CD4-positive, alpha-beta T cell treated with Interleukin-21 for 1 hour (primary cell): ENCODE measurements around the gene KRT75.
"Not testable (repeated sequence)": the region's sequence is repeated elsewhere in the genome, so short reads cannot be mapped to it uniquely, and the experiment has no call there.

Experiments used
- DNase-seq: peaks from one replicate; pipeline ENCODE4 v3.0.0-alpha.2; 2020

Gene KRT75

DNA sequence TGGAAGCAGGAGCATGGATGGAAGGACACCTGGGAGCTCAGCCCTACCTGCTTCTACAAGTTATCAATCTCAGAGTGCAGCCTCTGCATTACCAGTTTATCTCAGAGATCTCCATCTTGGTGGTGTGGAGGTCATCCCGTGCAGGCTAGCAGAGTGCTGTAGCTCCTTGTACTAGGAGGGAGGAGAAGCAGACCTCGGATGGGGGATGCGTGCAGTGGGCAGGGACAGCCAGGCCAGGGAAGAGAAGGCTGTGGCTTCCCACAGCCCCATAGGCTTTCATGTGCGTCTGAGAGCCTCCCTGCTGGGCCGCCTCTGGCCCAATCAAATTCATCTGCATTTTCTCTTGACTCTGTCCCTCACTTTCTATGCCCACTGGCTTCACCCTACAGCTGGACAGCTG, 19.2 kb downstream of the KRT75 start:
- no peak for DNase-seq

DNA sequence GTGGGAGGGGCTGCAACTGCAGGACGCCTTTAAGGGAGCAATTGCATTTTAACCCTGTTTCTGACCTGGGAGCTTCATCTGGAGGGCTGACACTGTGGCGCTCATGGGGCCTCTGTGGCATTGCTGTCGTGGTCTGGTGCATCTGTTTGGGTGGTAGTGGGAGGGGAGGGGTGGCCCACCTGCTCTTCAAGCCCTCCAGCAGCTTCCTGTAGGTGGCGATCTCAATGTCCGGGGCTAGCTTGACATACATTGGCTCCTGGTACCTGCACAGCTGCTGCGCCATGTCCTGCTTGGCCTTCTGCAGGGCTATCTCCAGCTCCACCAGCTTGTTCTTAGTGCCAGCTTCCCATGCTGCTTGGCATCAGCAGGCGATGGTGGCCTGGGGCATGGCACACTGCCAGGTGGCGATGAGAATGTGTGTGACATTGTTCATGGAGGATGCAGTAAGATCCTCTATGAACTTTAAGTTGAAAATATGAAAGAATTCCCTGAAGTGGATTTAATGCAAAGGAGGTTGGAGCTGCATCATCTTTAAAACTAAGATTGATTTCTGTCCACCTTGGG, 20.3 kb downstream of the KRT75 start:
- DNase-seq: no peak

DNA sequence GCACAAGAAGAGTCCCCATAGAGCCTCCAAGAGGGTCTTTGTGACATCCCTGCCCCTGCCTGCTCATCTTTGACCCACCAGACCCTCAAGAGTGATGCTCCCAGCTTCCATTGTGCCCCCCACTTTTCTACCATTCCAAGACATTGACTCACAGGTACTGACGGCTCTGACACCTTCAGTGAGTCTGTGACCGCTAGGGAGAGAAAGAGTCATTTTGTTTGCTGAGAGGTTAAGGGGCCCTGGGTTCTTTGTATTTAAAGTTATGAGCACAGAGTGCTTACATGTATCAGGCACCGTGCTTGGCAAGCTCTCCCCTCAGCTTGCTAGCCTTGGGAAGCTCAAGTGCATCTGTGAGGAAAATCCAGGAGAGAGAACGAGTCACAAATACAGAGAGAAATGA, 21.0 kb downstream of the KRT75 start:
- DNase-seq: no peak

DNA sequence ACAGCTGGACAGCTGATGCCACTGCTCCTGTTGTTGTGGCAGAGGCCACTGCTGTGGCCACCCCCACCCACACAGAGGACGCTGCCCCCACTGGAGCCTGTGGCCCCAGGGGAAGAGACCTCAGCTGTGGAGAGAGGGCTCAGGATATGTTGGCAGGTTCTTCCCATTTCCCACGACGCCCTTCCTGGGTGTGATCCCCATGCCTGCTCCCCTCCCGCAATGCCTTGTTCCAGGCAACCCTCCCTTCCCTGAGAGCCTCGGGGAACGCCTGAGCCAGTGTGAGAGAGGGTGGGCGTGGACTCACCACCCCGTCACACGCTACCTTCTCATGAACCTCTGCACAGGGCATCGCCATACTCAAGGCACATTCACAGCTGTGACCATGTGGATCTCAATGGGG, 22.4 kb downstream of the KRT75 start:
- no peak for DNase-seq

DNA sequence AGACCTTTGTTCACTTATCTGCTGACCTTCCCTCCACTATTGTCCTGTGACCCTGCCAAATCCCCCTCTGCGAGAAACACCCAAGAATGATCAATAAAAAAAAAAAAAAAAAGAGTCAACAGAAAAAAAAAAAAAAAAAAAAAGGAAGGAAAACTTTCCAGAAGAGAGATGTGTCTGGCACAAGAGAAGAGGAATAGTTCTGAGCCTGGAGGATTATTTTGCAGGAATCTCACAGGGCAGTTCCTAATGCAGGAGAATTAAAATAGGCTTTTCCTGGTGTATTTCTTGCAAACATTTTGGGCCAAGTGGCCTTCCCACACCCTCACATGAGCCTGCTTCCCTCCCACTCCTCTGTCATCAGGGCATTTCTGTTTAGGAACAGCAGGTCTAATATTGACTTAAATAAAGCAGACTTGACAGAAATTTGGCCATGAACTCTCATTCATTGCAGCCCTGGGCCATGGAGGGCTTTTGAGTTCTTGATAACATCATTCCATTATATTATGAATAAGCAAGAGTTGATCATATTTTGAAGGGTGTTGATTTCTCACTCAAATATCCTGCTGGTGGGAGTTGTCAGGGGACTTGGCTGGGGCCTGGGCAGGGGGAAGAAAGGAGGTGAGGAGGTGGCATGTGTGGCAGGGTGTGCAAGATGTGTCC, 23.5 kb downstream of the KRT75 start:
- DNase-seq: not testable (repeated sequence)

DNA sequence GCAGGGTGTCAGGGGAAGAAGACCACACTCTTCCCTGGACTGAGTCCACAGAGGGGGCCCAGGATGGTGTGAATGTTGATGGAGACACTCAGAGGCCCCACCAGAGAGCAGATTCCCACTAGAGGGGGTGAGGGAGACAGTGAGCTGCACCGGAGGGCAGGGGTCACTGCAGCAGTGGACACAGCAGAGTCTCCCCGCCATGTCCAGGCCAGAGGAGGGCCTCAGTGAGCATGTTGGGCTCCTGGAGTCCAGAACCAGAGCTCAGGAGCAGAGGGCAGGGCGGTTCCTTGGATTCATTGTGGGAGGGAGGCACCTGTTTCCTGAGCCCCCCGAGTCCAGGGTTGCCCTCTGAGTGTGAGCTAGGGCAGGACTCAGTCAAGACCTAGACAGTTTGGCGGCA, 26.3 kb downstream of the KRT75 start:
- no peak for DNase-seq

DNA sequence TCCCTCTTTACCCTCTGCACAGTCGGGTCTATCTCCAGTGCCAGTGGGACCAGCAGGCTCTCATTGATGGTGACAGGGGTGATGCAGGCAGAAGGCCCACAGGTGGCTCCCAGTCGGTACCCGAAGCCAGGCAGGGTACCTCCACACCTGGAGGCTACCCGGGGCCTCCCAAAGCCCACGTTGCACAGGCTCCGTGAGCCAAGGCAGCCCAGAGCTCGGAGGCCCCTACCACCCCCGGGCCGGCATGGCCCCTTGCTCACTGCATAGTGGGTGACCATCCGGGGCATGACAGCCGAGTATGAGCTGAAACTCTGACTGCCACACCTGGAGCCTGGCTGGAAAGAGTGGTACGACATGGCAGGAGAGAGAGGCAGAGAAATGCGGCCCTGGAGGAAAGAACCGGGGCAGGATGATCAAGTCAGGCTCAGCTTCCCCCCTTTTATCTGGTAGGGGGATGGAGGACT, 28.2 kb downstream of the KRT75 start, which contains the start of gene KRT82:
Gene KRT82 (minus strand): TSS at position 414 of the 464 bp plus-strand sequence. CDS start 58 bp downstream, at position 356.
- no peak for DNase-seq

DNA sequence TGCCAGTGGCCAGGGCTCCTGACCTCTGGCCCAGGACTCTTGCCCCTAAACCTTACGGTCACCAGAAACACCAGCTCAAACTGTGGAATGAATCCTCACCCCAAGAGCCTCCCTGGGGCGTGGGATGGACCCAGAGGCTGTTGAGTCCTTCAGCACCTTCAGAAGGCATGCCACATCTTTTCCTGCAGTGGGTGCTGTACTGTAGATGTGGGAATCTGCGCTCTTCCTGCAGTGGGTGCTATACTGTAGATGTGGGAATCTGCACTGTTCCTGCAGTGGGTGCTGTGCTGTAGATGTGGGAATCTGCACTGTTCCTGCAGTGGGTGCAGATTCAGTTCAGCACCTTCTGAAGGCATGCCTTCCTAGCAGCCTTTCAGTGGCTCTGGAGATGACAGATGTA, 29.2 kb downstream of the KRT75 start:
- no peak for DNase-seq

DNA sequence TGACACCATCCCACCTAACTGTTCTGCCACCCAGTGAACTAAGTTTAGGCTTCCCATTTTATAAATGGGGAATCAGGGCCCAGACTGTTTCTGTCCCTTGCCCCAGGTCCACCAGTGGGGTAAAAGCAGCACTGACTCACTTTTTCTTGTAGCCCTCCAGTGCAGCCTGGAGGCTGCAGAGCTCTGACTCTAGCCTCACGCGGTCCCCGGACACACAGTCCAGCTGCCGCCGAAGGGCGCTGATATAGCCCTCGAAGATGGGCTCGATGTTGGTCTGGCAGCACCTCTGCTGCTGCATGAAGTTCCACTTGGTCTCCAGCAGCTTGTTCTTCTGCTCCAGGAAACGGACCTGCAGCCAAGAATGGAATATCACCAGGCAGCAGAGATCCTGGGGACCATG, 30.6 kb downstream of the KRT75 start:
- DNase-seq: no peak

DNA sequence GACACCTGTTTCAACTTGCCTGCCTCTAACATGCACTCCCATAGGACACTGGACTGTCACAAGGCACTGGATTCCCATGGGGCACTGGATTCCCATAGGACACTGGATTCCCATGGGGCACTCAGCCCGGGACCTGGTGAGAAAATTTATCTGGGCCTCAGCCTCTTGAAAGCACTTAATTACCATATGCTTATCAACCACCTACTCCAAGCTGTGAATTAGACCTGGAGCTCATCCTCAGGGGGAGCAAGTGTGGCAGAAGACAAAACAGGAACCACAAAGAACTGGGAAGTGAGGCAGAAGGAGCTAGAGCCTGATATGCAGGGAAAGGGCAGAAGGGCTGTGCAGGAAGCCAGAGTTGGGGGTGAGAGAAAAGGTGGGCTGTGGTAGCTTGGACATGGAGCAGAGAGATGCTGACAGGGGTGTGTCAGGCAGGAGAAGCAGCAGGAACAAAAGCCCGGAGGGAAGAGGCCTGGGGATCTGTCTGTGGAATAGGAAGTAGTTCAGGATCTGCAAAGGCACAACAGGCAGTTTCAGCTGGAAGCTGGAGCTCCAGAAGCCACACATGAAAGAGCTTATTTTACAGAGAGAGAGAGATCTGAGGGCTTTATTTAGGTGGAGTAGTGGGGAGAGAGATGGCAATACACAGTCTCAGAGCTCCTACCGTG, 31.2 kb downstream of the KRT75 start:
- no peak for DNase-seq

DNA sequence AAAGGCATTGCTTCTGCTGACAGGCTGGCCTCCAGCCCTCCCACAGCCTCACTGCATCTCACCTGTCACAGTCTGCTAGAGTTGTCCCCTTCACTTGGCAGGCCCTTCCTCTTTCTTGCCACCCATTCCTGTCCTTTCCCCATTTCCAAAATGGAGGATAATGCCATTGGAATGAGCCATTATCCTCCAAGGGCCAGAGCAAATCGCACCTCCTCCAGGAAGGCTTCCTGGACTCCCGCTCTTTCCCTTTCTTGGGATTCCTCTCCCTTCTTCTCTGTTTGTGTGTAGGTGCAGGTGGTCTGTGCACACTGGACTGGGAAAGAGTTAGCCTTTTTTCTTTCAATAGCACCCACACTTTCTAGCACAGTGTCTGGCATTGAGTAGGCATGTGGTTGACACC, 31.8 kb downstream of the KRT75 start:
- no peak for DNase-seq

DNA sequence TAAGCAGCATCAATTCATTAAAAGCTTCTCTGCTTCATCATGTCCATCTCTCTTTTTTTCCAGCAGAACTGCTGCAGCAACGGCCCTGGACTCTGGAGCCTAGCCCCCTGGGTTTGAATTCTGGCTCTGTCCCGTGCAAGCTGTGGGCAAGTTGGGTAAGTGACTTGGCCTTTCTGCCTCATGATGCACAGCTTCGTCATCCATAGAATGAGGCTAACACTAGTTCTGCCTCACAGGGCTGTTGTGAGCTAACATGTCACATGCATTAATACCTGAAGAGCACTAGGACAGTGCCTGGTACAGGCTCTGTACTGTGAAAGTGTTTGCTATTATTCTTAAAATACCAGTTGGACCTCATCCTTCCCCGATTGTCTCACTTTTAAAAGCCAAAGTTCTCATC, 32.2 kb downstream of the KRT75 start:
- DNase-seq: no peak

DNA sequence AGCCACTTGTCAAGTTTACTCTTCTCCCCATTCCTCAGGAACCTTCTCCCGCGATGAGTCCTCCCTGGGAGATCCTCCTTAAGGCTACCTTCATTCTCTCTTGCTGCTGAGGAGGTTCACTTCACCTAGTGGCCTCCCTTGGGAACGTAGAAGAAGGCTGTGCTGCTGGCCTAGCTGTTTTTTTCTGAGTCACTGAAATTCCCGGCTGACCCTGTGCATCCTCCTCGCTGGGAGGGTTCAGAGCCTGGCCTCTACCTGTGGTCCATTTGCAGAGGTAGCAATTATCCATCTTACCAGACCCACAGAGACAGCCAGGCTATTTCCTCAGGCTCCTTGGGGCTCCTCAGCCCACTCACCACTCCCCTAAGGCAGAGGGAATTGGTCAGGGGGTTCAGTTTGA, 32.6 kb downstream of the KRT75 start:
- DNase-seq: no peak

DNA sequence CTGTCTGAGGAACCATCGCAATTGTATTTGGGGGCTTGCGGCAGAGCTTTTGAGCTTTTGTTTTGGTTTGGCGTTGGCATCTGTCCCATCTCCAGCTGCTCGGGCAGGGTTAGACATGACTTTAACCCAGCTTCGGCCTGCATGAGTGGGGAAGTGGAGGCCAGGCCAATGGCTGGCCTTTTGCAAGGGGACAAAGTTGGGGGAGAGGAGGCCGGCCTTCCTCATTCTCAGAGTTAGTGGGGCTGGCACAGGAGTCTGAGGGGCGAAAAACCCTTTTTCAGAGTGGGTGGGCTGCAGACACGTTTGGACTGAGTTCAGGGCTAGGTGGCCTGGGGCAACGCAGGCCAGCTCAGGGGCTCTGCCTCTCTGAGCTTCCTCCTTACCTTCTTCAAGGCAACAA, 33.3 kb downstream of the KRT75 start:
- DNase-seq: no peak

DNA sequence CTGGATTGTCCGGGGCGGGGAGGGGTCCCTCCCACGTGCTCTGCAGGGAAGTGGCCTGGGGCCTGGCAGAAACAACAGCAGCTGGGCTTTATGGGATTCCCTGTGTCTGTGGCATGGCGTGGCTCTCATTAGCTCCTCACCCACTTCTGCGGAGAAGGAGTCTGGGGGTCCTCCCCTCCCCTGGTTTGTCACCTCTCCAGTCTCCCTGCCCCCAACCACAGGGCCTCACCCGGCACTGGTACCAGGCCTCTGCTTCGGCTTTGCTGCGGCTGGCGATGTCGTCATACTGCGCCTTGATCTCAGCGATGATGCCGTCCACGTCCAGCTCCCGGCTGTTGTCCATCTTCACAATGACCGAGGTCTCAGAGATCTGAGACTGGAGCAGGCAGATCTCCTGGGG, 34.4 kb downstream of the KRT75 start:
- no peak for DNase-seq

DNA sequence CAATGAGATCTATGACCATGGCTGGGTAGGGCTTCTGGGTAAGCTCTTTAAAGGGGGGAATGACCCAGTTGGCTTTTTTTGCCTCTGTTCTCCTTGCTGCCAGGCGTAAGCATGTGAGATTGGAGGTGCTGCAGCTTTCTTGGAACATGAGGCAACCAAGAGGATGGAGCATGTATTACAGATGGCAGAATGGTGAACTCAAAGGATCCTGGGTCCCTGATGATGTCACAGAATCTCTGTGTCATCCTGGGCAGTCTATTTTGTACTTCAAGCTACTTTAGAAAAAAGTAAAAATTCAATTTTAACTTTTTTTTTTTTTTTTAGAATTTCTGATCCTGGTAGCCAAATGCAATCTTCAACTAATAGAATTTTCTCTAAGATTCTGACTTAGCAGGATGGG, 36.0 kb downstream of the KRT75 start:
- no peak for DNase-seq

DNA sequence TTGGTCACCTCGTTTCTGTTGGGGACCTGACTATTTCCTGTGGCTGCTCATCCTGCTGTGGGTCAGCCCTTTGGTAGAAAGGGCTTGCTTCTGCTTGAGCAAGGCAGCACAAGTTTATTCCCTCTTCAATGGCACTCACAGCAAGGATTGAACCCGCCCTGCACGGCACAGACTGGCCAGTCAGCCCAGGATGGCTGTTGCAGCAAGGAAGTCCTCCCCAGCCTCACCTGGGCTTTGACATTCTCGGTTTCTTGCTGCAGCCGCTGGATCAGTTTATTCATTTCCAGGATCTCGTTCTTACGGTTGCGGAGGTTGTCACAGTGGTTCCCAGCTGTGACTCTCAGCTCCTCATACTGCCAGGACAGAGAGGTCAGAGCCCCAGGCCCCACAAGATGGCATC, 37.5 kb downstream of the KRT75 start:
- DNase-seq: no peak

DNA sequence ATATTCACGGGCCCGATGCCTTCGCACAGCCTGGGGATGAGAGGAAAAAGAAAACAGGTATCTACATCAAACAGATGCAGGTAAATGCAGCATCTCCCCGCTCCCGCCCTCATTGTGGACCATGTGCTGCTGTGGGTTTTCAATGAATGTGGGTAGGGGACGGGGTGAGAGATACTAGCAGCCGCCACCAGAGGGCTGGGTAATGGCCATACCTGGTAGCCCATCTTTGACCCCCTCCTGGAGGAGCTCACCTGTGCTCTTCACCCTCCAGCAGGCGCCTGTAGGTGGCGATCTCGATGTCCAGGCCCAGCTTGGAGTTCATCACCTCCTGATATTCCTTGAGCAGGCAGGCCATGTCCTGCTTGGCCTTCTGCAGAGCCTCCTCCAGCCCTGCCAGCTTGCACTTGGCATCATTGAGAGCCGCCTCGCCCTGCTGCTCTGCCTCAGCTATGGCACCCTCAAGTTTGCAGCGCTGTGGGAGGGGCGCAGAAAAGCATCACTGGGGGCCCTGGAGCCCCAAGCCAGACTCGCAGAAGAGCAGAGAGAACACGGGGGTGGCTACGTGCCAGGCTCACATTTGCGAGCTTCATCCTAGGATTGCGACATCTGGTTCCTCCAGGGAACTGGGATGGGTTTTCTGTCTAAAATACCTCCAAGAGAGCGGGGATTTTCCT, 38.3 kb downstream of the KRT75 start:
- DNase-seq: no peak

DNA sequence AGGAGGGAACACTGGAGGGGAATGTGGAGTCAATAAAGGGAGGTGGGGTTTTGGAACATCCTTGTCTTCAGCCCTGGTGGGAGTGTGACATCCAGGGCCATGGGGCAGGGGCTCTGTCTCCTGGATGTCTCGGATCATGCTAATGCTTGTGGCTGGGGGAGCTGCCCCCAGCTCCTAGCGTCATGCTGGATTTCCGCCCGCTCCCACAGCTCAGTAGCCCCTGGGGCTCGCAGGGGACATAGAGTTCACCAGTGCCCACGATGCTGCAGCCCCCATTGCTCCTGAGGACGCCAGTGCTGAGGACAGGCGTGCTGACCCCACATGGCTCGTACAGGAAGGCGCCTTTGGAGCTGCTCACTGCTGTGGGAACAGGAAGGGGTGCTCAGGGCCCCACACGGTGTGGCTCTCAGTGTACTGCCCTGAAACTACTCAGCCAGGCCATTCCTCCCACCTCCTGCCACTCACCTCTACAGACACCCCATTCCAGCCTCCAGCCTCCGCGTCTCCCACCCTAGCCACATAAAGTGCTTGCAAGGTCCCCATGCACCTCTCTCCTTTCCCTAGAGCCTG, 39.2 kb downstream of the KRT75 start:
- no peak for DNase-seq

DNA sequence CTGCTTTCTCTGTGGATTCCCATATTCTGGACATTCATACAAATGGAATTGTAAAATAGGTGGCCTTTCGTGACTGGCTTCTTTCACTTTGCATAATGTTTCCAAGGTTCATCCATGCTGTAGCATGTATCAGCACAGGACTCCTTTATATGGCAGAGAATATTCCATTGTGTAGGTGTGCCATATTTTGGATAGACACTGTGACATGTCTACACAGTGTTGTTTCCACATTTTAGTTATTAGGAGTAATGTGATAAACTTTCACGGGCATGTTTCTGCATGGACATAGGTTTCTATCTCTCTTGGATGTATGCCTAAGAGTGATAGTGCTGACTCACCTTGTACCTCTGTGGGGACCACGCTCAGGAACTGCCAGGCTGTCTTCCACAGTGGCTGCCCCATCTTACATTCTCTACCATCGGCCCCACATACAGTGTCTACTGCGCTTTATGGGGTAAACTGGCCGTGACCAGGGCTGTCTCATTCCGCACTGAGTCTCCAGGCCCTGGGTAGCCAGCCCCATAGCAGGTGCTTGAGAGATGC, 41.6 kb downstream of the KRT75 start:
- DNase-seq: no peak

DNA sequence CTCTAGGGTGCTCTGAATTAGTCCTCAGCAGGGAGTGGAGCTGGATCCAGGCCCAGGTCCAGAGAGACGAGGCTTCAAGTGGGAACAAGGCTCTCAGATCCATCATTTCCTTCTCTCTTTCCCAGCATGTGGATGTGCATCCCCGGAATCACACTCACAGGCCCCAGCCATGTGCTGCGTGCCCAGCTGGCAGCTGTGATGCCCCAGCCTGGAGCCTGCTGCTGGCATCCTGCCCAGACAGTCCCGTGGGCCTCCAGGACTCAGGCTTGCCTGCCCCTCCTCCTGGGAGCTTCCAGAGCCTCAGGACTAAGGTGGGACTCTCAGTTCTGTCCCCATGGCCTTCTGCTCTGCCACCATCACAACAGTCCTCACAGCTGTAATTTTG, 42.6 kb downstream of the KRT75 start:
- no peak for DNase-seq

DNA sequence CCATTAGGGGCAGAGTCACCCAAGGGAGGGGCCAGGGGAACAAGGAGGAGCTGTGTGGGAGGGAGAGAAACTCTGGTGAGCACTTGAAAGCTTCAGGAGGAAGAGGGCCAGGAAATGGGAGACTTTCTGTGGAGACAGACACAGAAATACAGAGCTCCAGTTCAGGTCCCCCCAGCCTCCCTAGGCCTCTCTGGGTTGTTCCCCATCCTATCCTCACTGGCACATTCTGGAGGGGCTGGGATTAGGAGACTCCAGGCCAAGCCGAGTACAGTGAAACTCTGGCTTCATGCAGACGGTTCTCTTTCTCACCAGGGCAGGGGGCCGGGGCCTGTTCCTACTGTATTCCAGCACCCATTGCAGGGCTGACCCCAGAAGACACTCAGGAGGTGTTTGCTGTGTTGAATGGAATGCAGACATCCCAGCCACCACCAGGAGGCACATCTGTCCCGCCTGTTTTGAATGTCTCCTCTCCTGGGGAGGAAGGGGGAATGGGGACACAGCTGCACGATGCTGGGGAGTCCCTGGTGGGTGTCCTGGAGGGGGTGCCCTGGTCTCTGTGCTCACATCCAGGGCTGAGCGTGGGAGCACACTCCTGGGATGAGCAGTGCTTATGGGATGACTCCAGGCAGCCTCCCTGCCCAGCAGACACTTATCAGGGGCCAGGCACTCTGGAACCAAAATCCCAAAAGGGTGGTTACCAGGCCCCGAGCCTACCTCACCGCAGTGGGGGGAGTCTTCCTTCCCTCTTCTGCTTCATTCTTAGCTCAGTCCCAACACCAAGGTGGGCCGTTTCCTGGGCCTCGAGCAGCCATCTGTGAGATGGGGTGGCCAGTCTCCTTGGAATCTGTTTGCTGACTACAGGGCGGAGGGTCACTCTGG, 43.2 kb downstream of the KRT75 start:
- no peak for DNase-seq
